Naive B cell (primary cell): ENCODE data around the gene GPR39. TPM values are rescaled to one million over a fixed set of nuclear protein-coding genes. Genes with fewer than 3 reads are reported as not detected.
A peak's percentile ranks its signal among the peaks of the same experiment; 100 is the strongest.

ENCODE experiments used
- ATAC-seq, 2 donors: fragments of 150-1000 bp; cut with Tn5 transposase; 2 replicates each; pipeline ENCODE4 v1.10.0; 2021; ENCODE audit warnings: low read depth in 2 of 2, mild to moderate bottlenecking in 2 of 2, moderate library complexity in 2 of 2
- DNase-seq: peaks from one replicate; pipeline ENCODE4 v3.0.0; 2022
- H3K27ac Mint-ChIP-seq, 6 donors: one replicate each; pipeline ENCODE4 v1.8.0; 2020 to 2022; ENCODE audit warnings: mild to moderate bottlenecking in 6 of 6, mixed read lengths in 6 of 6, moderate library complexity in 5 of 6, inconsistent platforms in 2 of 6
- H3K27me3 Mint-ChIP-seq, 3 donors: one replicate each; pipeline ENCODE4 v1.8.0; 2021 to 2022; ENCODE audit warnings: mixed read lengths in 3 of 3, mild to moderate bottlenecking in 1 of 3
- H3K36me3 Mint-ChIP-seq, 2 donors: one replicate each; pipeline ENCODE4 v1.8.0; 2020 to 2022; ENCODE audit warnings: mixed read lengths in 2 of 2, inconsistent platforms in 1 of 2, mild to moderate bottlenecking in 1 of 2
- H3K4me1 Mint-ChIP-seq, 3 donors: one replicate each; pipeline ENCODE4 v1.8.0; 2020 to 2022; ENCODE audit warnings: mixed read lengths in 3 of 3, inconsistent platforms in 1 of 3, mild to moderate bottlenecking in 1 of 3, moderate library complexity in 1 of 3
- H3K4me3 Mint-ChIP-seq, 8 donors: one replicate each; pipeline ENCODE4 v1.8.0; 2020 to 2022; ENCODE audit warnings: mild to moderate bottlenecking in 8 of 8, mixed read lengths in 8 of 8, moderate library complexity in 8 of 8, inconsistent platforms in 2 of 8
- H3K9me3 Mint-ChIP-seq, 7 donors: one replicate each; pipeline ENCODE4 v1.8.0; 2020 to 2022; ENCODE audit warnings: mixed read lengths in 7 of 7, mild to moderate bottlenecking in 5 of 7, inconsistent platforms in 2 of 7, moderate library complexity in 1 of 7
- polyA plus RNA-seq, 6 donors: library from polyadenylated mRNA; unstranded; fragments of 300-500 nt; fragmentation: Illumina TruSeq; gene quantifications; one replicate each; pipeline ENCODE4 v1.2.3, GENCODE V29; 2021; ENCODE audit warnings: low read depth in 6 of 6

Gene GPR39
- polyA plus RNA-seq, 6 donors from 2014 or later, result not detected

DNA sequence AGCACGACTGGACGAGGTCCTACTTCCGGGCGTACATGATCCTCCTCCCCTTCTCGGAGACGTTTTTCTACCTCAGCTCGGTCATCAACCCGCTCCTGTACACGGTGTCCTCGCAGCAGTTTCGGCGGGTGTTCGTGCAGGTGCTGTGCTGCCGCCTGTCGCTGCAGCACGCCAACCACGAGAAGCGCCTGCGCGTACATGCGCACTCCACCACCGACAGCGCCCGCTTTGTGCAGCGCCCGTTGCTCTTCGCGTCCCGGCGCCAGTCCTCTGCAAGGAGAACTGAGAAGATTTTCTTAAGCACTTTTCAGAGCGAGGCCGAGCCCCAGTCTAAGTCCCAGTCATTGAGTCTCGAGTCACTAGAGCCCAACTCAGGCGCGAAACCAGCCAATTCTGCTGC lies 228.6 kb downstream of the GPR39 start:
- H3K27ac Mint-ChIP-seq, result peak overlapping the region in 1 of 6 donors; percentile 57
- peaks cover 0 to 19% (median 15%) of the 10 kb centered on the region in 3 donors for H3K27me3 Mint-ChIP-seq
- H3K9me3 Mint-ChIP-seq, result peaks cover 0 to 2% (median 0%) of the 10 kb centered on the region in 7 donors
- H3K36me3 Mint-ChIP-seq, result no peaks in the 10 kb centered on the region
- ATAC-seq (peak in 1 of 2 donors; percentile 7), DNase-seq (no peak)
- peaks cover 0 to 6% (median 0%) of the 10 kb centered on the region in 3 donors for H3K4me1 Mint-ChIP-seq
- peak overlapping the region in 3 of 8 donors; percentile 22 to 63 (median 42) for H3K4me3 Mint-ChIP-seq

DNA sequence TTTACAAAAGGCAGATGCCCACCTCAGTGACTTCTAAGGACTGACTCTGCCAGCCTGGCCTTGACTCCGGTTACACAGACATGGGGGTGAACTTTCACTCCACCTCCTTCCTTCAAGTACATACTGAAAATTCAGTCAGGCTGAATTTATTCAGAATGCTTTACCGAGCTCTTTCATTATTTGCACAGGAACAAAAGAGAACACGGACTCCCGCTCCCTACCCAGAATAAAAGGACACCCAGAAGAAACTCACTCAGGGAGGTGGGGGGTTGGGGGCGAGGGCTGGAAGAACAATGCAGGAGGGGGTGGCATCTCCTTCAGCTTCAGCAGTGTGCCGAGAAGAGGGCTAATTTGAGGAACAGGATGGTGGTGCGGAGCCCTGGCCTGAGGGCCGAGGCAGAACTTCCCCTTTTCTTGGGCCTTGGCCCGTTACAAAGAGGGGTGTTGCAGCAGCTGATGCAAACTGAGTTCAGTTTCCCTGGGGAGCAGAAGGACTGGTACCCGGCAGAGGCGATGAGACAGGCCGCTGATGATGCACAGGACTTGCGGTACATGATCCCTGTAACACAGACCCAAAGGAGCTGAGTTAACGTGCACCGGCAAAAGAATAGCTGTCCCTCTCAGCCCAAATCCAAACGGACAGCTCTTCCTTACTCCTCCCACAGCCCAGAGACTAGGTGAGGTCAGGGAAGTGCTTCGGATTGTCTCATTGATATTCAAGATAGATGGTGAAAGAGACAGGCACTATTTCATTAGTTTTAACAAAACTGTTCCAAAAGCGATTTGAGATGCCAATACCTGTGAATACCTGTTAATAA lies 229.3 kb downstream of the GPR39 start:
- Mint-ChIP-seq H3K27me3 (peaks cover 0 to 19% (median 15%) of the 10 kb centered on the region in 3 donors), H3K9me3 (peaks cover 0 to 2% (median 0%) of the 10 kb centered on the region in 7 donors), H3K4me3 (peak overlapping the region in 1 of 8 donors; percentile 42), H3K4me1 (peaks cover 0 to 6% (median 0%) of the 10 kb centered on the region in 3 donors), H3K36me3 (no peaks in the 10 kb centered on the region), H3K27ac (no peak overlapping the region)
- DNase-seq (no peak), ATAC-seq (peak; percentile 45 to 78)

DNA sequence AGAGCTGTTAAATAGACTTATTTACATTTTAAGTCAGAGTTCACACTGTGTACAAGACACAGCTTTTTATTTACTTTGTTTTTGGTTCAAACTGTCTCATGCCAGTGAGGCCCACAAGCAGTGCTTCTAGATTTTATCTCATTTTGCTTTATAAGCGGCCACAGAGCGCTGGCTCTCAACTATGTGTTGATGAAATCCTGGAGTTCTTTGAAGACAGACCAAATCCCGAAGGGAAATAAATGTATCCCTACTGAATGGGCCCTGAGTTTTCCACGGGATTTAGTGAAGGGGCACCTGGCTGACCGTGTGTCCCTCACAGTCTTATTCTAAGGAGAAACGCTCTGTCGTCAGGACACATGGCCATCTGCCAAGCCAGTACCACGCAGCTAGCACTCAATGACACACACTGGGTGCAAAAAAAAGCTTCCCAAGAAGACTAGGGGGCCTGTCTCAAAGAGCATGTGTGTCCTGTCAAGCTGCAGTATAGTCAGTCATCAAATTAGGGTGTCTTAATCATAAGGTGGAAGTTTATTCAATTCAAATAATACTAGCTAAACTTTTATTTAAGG lies 230.0 kb downstream of the GPR39 start:
- peaks cover 0 to 2% (median 0%) of the 10 kb centered on the region in 7 donors for H3K9me3 Mint-ChIP-seq
- no peaks in the 10 kb centered on the region for H3K36me3 Mint-ChIP-seq
- H3K4me1 Mint-ChIP-seq, result peaks cover 0 to 6% (median 0%) of the 10 kb centered on the region in 3 donors
- H3K27ac Mint-ChIP-seq, result no peak overlapping the region
- ATAC-seq, result no peak
- DNase-seq, result no peak
- peaks cover 0 to 19% (median 15%) of the 10 kb centered on the region in 3 donors for H3K27me3 Mint-ChIP-seq
- H3K4me3 Mint-ChIP-seq, result peak overlapping the region in 1 of 8 donors; percentile 2

DNA sequence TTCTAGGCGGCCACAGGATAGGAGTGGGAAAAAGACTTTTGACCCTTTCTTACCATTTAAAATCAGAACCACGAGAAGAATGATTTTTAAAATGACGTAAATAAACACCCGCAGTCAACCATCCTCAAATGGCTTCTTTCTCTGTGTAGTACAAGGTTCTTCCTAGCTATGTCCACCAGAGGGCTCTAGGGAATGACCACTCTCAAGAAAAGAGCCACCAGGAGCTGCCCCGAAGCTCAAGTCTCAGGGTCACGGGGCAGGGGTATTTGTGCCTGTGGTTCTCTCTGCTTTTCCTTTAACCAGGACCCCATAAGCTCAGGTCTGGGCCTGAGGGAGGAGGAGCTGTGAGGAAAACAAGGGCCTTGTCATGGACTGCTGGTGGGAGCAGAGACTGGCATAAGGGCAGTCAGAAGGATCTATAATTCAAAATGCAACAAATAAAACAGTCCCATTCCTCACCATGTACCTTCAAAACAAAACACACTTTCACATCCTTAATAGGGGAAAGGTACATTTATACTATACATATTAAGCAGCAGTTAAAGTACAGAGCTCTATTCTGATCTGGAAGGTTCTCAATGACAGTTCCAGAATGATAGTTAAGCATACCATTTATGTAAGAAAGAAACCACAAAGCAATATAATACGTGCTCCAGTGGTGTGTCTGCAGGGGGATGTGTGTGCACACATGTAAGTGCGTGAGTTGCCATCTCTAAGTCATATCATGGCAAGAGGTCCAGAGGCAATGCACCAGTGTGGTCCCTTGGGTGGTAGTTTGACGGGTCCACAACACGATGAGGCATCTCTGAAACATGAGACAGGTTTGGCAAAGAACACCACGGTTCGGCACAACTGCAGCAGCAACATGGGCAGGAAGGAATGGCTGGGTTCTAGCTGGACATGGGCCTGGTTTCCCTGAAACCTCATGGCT lies 234.8 kb downstream of the GPR39 start:
- H3K4me3 Mint-ChIP-seq, result no peak overlapping the region

DNA sequence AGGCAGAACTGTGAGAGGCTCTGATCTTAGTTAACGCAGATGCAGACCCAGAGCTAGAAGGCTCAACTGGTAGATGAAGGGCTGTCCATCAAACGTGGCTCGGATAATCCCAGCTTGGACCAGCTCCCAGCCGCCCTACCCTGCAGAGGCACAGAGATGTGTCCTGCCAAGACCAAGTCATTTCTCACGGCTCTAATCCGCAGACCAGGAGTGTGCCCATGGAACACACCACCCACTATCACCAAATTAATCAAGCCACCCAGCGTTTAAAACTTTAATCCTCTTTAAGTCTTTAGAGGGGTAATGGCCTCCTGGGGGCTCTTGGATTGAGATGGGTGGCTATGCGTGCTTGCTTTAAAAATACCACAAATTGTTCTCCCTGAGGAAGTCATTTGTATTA lies 235.9 kb downstream of the GPR39 start:
- ATAC-seq (no peak), DNase-seq (no peak)
- Mint-ChIP-seq H3K27ac (no peak overlapping the region), H3K4me1 (no peaks in the 10 kb centered on the region), H3K36me3 (no peaks in the 10 kb centered on the region), H3K9me3 (peaks cover 0 to 3% (median 2%) of the 10 kb centered on the region in 7 donors), H3K4me3 (no peak overlapping the region), H3K27me3 (peaks cover 0 to 13% (median 8%) of the 10 kb centered on the region in 3 donors)

More for the DNA sequence above, 234.8 kb downstream of the GPR39 start:
- ATAC-seq (no peak), DNase-seq (no peak)
- peaks cover 0 to 13% (median 8%) of the 10 kb centered on the region in 3 donors for H3K27me3 Mint-ChIP-seq
- peaks cover 0 to 3% (median 0%) of the 10 kb centered on the region in 7 donors for H3K9me3 Mint-ChIP-seq
- H3K4me1 Mint-ChIP-seq, result no peaks in the 10 kb centered on the region
- H3K36me3 Mint-ChIP-seq, result no peaks in the 10 kb centered on the region
- H3K27ac Mint-ChIP-seq, result no peak overlapping the region

DNA sequence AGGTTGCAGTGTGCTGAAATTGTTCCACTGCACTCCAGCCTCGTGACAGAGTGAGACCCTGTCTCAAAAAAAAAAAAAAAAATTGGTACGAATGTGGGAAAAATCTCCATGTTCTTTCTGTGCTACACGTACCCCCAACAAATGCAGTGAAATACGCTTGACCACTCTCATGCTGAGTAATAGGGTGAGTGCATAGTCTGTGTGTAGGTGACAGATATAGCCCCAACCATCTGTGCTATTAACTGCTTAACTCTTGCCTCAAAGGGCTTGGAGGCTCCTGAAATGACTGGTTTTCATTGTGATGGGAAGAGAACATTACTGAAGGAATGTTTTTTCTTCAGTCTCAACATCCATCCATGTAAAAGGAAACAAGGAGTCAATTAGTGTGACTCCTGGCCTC lies 237.7 kb downstream of the GPR39 start:
- H3K9me3 Mint-ChIP-seq, result peaks cover 0 to 3% (median 2%) of the 10 kb centered on the region in 7 donors
- no peaks in the 10 kb centered on the region for H3K36me3 Mint-ChIP-seq
- no peak for DNase-seq

DNA sequence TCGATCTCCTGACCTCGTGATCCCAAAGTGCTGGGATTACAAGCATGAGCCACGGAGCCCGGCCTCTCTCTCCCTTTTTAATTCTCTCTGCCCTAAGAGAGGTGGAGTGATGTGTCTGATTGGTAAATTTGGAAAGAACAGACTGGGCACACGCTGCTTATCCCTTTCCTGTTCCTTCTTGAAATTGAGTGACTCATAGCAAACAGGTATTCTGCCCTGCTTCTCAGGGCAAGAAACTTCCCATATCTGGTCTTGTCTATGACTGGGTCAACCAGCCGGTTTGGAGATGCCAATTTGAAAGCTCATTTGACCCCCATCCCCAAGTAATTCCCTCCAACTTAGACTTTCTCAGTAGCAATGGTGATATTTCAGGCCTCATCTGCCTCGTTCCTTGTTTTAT lies 238.4 kb downstream of the GPR39 start:
- H3K27me3 Mint-ChIP-seq, result peaks cover 0 to 8% (median 0%) of the 10 kb centered on the region in 3 donors
- ATAC-seq (no peak), DNase-seq (no peak)
- H3K4me1 Mint-ChIP-seq, result no peaks in the 10 kb centered on the region
- peaks cover 0 to 3% (median 2%) of the 10 kb centered on the region in 7 donors for H3K9me3 Mint-ChIP-seq
- H3K4me3 Mint-ChIP-seq, result no peak overlapping the region
- no peak overlapping the region for H3K27ac Mint-ChIP-seq
- H3K36me3 Mint-ChIP-seq, result no peaks in the 10 kb centered on the region

More for the DNA sequence above, 237.7 kb downstream of the GPR39 start:
- no peaks in the 10 kb centered on the region for H3K4me1 Mint-ChIP-seq
- peaks cover 0 to 8% (median 1%) of the 10 kb centered on the region in 3 donors for H3K27me3 Mint-ChIP-seq
- no peak for ATAC-seq
- no peak overlapping the region for H3K4me3 Mint-ChIP-seq
- no peak overlapping the region for H3K27ac Mint-ChIP-seq

DNA sequence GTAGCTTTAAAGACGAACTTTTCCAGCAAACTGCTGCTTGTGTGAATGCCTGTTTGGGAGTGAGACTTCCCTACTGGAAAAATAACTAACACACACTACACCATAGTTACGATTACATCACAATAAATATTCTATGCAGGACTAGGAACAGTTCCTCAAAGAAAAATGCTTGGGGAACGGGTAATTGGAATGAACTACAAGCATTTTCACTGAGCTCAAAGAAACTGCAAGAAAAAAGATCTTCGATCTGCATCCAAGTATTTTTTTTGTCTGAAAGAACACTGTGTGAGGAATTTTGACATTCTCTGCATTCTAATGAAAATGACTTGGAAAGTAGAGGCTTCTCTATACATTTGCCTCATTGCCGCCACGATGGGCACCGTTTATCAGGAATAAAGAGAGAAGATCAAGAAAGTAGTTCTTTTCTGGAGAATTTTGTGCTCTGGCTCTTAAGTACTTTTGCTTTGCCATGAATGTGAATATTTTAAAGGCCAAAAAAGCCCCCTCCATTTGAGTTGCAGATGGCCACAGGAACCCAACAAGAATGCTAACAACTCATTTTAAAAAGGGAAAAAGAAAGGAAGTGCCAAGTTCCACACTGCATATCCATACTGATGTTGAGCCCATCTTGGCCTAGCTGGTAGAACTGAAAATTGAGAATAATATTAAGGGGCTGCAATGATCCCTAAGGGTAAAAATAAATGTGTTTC lies 239.8 kb downstream of the GPR39 start:
- DNase-seq (no peak), ATAC-seq (no peak)
- no peak overlapping the region for H3K4me3 Mint-ChIP-seq
- no peaks in the 10 kb centered on the region for H3K4me1 Mint-ChIP-seq
- no peak overlapping the region for H3K27ac Mint-ChIP-seq
- no peaks in the 10 kb centered on the region for H3K36me3 Mint-ChIP-seq
- H3K9me3 Mint-ChIP-seq, result peaks cover 0 to 6% (median 2%) of the 10 kb centered on the region in 7 donors
- peaks cover 0 to 9% (median 0%) of the 10 kb centered on the region in 3 donors for H3K27me3 Mint-ChIP-seq

DNA sequence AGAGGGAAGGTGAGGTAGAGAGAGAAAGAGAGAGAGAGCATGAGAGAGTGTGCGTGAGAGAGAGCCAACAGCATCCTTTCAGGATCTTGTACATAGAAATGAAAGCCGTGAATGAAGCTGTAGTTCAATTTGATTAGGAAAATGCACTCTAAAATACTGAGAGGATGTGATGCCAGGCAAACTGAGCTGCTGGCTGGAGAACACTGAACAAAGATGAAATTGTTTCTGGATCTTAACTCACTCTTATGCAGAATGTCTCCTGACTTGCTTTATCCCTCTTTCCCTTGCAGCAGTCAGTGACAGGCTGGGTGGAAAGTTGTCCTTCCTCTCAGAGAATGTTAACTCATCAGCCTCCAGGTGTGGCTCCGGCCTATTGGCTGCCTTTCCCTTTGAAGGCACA lies 242.7 kb downstream of the GPR39 start:
- Mint-ChIP-seq H3K27me3 (peaks cover 8 to 22% (median 9%) of the 10 kb centered on the region in 3 donors), H3K9me3 (peaks cover 0 to 6% (median 2%) of the 10 kb centered on the region in 7 donors)
- no peak for ATAC-seq

DNA sequence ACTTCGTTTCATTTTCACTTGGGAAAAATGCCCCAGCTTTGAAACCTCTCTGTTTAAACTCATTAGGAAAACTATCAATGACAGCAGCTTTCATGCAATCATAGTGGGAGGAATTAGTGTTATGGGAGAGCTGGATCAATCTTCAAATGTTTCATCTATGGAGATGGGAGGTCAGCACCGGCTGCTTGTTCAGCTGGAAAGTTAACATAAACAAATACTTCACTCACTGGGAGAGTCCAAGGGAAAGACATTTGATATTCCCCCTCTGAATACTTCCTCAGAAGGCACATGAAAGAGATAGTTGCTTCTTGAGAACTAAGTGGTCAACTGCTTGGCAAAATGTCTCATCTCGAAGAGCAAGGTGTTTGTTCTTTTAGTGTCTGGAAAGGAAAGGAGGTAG lies 246.1 kb downstream of the GPR39 start:
- Mint-ChIP-seq H3K9me3 (peaks cover 0 to 3% (median 0%) of the 10 kb centered on the region in 7 donors), H3K4me3 (no peak overlapping the region), H3K36me3 (no peaks in the 10 kb centered on the region), H3K27me3 (peaks cover 27 to 43% (median 31%) of the 10 kb centered on the region in 3 donors), H3K27ac (no peak overlapping the region), H3K4me1 (no peaks in the 10 kb centered on the region)
- DNase-seq, result no peak
- no peak for ATAC-seq

More for the DNA sequence above, 242.7 kb downstream of the GPR39 start:
- H3K27ac Mint-ChIP-seq, result no peak overlapping the region
- no peak for DNase-seq
- no peak overlapping the region for H3K4me3 Mint-ChIP-seq
- no peaks in the 10 kb centered on the region for H3K36me3 Mint-ChIP-seq
- no peaks in the 10 kb centered on the region for H3K4me1 Mint-ChIP-seq

DNA sequence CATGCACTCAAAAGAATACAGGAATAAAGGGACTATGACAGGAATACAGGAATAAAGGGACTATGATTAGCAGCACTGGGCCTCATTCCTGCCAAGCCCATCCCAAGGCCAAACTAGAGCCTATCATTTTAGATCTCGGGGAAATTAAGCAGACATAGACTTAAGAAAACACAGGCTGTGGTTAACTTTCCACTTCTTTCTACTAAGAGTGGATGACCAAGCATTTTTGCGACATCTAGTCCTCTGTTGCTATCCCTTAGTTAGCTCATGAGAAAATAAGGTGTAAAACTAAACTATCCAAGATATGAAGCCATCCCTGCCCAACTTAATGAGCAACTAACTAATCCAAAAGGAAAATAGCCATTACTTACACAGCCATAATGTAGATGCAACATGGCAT lies 247.5 kb downstream of the GPR39 start:
- H3K4me3 Mint-ChIP-seq, result no peak overlapping the region
- H3K4me1 Mint-ChIP-seq, result no peaks in the 10 kb centered on the region
- H3K36me3 Mint-ChIP-seq, result no peaks in the 10 kb centered on the region
- peaks cover 27 to 43% (median 35%) of the 10 kb centered on the region in 3 donors for H3K27me3 Mint-ChIP-seq
- H3K9me3 Mint-ChIP-seq, result peaks cover 0 to 3% (median 2%) of the 10 kb centered on the region in 7 donors
- no peak overlapping the region for H3K27ac Mint-ChIP-seq
- no peak for DNase-seq
- no peak for ATAC-seq

DNA sequence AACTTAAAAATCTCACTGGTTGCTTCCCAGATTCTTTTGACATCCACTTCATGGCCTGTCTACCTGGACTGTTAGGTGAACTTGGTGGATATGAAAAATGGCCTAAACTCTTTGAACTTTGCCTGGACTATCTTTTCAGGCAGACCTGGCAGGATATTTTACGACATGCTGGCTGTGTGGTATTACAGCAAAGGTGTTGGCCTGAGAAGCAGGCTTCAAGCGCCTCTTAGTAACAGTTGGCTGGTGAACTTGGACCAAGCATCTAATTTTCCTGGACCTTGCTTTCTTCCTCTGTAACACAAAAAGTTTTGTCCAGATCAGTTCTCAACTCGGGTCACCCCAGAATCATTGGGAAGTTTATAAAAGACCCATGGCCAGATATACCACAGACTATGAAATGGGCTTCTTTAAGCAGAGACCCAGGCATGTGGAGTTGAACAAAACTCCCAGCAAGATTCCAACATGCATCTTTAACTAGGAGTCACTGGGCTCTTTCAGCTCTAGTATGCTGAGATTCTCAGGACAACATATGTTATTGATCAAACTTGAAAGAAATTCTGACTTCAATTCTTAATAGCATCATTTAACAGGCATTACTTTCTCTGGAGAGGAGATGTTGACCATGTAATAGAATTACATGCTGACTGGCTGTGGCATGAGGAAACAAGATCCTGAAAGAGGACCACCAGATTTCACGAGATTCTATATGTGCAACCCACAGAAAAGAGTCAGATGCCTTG lies 249.0 kb downstream of the GPR39 start:
- H3K36me3 Mint-ChIP-seq, result no peaks in the 10 kb centered on the region
- no peak overlapping the region for H3K4me3 Mint-ChIP-seq
- H3K27ac Mint-ChIP-seq, result no peak overlapping the region
- peaks cover 0 to 2% (median 0%) of the 10 kb centered on the region in 7 donors for H3K9me3 Mint-ChIP-seq
- no peak for ATAC-seq
- DNase-seq, result no peak
- no peaks in the 10 kb centered on the region for H3K4me1 Mint-ChIP-seq
- peaks cover 27 to 54% (median 35%) of the 10 kb centered on the region in 3 donors for H3K27me3 Mint-ChIP-seq
